HFFc6 (cell line): Measurements from ENCODE around the gene CZIB. TPM values are rescaled to one million over a fixed set of nuclear protein-coding genes. Genes with fewer than 3 reads are reported as not detected.

ENCODE experiments used
- DNase-seq: peaks from one replicate; pipeline ENCODE4 v3.0.0-alpha.2; 2018
- H3K27ac Mint-ChIP-seq: 2 replicates; pipeline ENCODE4 v1.8.0; 2020; ENCODE audit warnings: mild to moderate bottlenecking, mixed read lengths
- H3K27me3 Mint-ChIP-seq: 2 replicates; pipeline ENCODE4 v1.8.0; 2021; ENCODE audit warnings: mild to moderate bottlenecking, moderate library complexity, mixed read lengths; ENCODE audit not compliant: insufficient read depth
- H3K36me3 Mint-ChIP-seq: 2 replicates; pipeline ENCODE4 v1.8.0; 2021; ENCODE audit warnings: low read depth, mixed read lengths
- H3K4me1 Mint-ChIP-seq: 2 replicates; pipeline ENCODE4 v1.8.0; 2020; ENCODE audit warnings: low read depth, mixed read lengths
- H3K4me3 Mint-ChIP-seq: 2 replicates; pipeline ENCODE4 v1.8.0; 2020; ENCODE audit warnings: mild to moderate bottlenecking, moderate library complexity, mixed read lengths
- H3K9me3 Mint-ChIP-seq: 2 replicates; pipeline ENCODE4 v1.8.0; 2020; ENCODE audit warnings: mild to moderate bottlenecking, mixed read lengths
- total RNA-seq, 6 experiments: library from RNA; stranded (reverse); fragmentation: NEBNext Ultra II Directional; extraction: Animal tissue kit (Norgen Biotek cat#: 25700); gene quantifications; 2 replicates in 1 of 6; 3 replicates in 5 of 6; pipeline ENCODE4 v1.2.3, GENCODE V29; 2021
- TF ChIP-seq, protein P1 (sequence below): fragments of 200-600 bp; sonication (generic); IDR thresholded peaks from 2 replicates; pipeline ENCODE4 v1.5.0; 2021; ENCODE audit warnings: antibody characterized with exemption, mild to moderate bottlenecking

CZIB gene
- total RNA-seq, 6 experiments from 2014 or later, result 44.6 to 54.9 (median 49.6) TPM

DNA sequence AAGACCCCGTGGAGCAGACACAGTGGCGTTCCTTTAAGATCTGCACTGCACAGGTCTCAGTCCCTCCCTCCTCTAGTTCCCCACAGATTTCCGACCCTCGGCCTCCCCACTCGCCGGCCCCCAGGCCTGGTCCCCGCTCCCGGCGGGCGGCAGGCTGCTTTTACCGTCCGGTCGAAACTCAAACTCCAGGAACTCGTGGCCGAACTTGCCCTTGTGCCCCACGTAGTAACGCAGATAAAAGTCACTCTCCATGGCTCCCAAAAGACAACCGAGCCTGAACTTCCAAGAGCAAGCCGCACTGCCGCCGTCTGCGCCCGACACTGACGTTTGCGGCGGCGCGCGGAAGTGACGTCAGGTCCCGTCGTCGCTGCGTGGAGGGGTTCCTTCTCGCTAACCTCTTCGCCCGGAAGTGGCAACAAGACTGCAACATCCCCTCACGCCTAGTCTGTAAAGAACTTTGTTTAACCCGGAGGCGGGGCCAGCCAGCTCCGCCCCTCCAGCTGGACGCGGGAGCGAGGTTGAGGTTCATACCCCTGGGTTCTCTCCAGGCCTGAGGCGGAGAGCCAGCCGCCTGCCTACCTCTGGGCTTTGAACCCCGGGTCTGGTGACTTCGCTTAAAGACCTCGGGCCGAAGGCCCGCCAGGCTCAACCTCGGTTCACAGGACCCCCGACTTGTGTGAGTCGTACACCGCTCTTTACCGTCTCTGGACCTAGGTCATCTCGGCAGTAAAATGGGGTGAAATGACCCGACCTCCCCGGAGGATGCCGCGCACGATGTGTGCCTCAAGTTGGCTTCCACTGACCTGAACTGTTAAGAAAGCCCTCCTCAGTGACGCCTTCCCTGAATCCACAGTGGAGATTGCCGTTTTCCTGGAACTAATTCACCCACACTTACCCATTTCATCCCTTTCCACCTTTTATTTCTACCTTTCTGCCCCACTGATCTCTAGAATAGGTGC lies 18.0 kb upstream of the CZIB start, which contains the start of gene MAGOH:
Gene MAGOH (minus strand): TSS at position 322 of the 959 bp plus-strand sequence. CDS start 70 bp downstream, at position 252.
- no peaks in the 10 kb centered on the region for H3K9me3 Mint-ChIP-seq
- TF ChIP-seq, protein P1, sequence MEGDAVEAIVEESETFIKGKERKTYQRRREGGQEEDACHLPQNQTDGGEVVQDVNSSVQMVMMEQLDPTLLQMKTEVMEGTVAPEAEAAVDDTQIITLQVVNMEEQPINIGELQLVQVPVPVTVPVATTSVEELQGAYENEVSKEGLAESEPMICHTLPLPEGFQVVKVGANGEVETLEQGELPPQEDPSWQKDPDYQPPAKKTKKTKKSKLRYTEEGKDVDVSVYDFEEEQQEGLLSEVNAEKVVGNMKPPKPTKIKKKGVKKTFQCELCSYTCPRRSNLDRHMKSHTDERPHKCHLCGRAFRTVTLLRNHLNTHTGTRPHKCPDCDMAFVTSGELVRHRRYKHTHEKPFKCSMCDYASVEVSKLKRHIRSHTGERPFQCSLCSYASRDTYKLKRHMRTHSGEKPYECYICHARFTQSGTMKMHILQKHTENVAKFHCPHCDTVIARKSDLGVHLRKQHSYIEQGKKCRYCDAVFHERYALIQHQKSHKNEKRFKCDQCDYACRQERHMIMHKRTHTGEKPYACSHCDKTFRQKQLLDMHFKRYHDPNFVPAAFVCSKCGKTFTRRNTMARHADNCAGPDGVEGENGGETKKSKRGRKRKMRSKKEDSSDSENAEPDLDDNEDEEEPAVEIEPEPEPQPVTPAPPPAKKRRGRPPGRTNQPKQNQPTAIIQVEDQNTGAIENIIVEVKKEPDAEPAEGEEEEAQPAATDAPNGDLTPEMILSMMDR, result no peak; the same call in 1 of the 2 replicates
- peak; percentile 89 for DNase-seq
- peaks cover 6% of the 10 kb centered on the region for H3K27me3 Mint-ChIP-seq
- peak within 1 kb of the TSS; percentile 99 for H3K4me3 Mint-ChIP-seq
- peak within 1 kb of the TSS; percentile 90 for H3K27ac Mint-ChIP-seq
- H3K4me1 Mint-ChIP-seq, result peaks cover 30% of the 10 kb centered on the region
- peaks cover 19% of the 10 kb centered on the region for H3K36me3 Mint-ChIP-seq

DNA sequence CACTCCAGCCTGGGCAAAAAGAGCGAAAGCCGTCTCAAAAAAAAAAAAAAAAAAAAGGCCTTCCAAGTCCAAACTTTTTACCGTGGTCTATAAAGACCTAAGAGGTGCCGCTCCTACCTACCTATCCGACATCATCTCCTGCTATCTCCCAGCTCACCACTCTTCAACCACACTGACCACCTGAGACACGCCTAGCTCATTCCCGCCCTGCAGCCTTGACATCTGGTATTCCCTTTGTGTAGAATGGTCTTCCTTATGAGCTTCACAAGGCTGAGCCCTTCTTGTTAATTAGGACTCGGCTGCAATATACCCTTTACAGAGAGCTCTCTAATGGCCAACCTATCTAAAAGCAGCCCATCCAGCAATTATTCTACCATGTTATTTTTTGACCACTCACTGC lies 17.2 kb upstream of the CZIB start:
- Mint-ChIP-seq H3K27me3 (peaks cover 6% of the 10 kb centered on the region), H3K4me1 (peaks cover 30% of the 10 kb centered on the region), H3K27ac (peak overlapping the region; percentile 90), H3K36me3 (peaks cover 20% of the 10 kb centered on the region), H3K4me3 (peak overlapping the region; percentile 99), H3K9me3 (no peaks in the 10 kb centered on the region)
- DNase-seq, result no peak
- TF ChIP-seq, protein P1, result no peak

DNA sequence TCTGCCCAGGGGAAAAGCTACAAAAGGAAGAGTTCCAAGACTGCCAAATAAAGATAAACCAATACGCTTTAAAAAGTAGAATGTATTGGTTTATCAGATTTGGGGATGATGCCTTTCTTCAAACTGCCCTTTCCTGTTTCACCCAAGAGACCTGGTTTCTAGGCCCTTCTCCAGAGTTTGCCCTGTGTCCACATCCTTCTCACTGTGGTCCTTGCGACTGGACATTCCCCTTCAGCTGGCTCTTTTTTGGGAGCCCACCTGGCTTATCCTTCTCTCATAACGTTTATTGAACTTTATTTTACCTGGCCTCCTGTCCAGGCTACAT lies 490 bp upstream of the CZIB start:
- TF ChIP-seq, protein P1, result no peak
- DNase-seq, result no peak
- Mint-ChIP-seq H3K27me3 (peaks cover 3% of the 10 kb centered on the region; the same call in 1 of the 2 replicates), H3K27ac (peak overlapping the region; percentile 97), H3K36me3 (0 out of 2 replicates have a peak, but pooled peaks cover 11% of the 10 kb centered on the region), H3K9me3 (no peaks in the 10 kb centered on the region), H3K4me1 (peaks cover 27% of the 10 kb centered on the region), H3K4me3 (peak overlapping the region; percentile 95)

DNA sequence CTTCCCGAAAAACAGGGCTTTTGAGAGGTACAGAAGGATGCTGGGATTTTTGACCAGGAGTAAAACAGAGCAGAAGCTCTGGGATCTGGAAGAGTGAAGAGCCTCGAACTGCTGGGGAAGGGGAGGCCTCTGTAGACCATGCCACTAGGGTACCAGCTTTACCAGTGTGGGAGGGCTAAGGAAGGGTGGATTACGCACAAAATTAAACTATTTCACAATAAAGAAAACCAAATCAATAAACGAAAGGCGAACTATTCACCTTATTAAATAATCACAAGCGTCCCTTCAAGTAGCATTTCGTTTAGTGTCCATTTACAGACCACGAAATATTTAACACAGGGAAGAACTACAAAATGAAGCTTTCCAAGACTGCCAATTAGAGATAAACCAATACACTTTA lies 723 bp downstream of the CZIB start:
- peak overlapping the region; percentile 95 for H3K4me3 Mint-ChIP-seq
- peak overlapping the region; percentile 97 for H3K27ac Mint-ChIP-seq
- H3K27me3 Mint-ChIP-seq, result peaks cover 4% of the 10 kb centered on the region; the same call in 1 of the 2 replicates
- H3K36me3 Mint-ChIP-seq, result 0 out of 2 replicates have a peak, but pooled peaks cover 11% of the 10 kb centered on the region
- TF ChIP-seq, protein P1, result no peak
- H3K9me3 Mint-ChIP-seq, result no peaks in the 10 kb centered on the region
- DNase-seq, result no peak
- peaks cover 27% of the 10 kb centered on the region for H3K4me1 Mint-ChIP-seq

DNA sequence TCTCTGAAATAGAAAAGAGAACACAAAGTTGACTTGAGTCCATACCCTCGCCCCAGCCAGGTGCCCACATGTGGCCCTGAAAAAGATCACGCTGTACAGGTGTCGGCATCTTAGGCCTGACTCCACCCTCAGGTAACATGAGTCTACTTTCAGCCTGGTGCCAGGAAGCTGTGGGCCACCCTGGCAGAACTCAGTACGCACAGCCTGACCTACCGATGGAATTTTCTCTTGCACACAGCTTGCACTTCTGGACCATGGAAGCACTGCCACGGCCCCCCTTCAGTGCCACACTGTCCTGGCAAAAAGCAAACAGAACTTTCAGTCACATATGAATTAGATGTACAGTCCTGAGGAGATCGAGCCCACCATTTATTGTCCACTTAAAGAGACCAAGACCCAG lies 2.2 kb downstream of the CZIB start:
- no peak for DNase-seq
- H3K4me3 Mint-ChIP-seq, result no peak overlapping the region
- TF ChIP-seq, protein P1, result no peak
- H3K4me1 Mint-ChIP-seq, result peaks cover 27% of the 10 kb centered on the region
- H3K9me3 Mint-ChIP-seq, result no peaks in the 10 kb centered on the region
- 0 out of 2 replicates have a peak, but pooled peaks cover 11% of the 10 kb centered on the region for H3K36me3 Mint-ChIP-seq
- no peak overlapping the region for H3K27ac Mint-ChIP-seq
- H3K27me3 Mint-ChIP-seq, result peaks cover 1% of the 10 kb centered on the region; the same call in 1 of the 2 replicates
